PFSK-1 (cell line): Measurements from ENCODE around the gene MRPL55.

Source experiments
- FOXP2 ChIP-seq: optimal IDR thresholded peaks from 2 replicates; pipeline ENCODE3; 2011; ENCODE audit warnings: borderline replicate concordance, control low read depth, inconsistent platforms; ENCODE audit not compliant: insufficient read depth; ENCODE audit errors: extremely low read length, extremely low read depth
- POLR2AphosphoS5 ChIP-seq: IDR thresholded peaks from 2 replicates; pipeline ENCODE4 v1.6.1; 2012; ENCODE audit warnings: low read depth, mild to moderate bottlenecking, control low read depth, low read length, moderate library complexity
- SIN3A ChIP-seq: IDR thresholded peaks from 2 replicates; pipeline ENCODE4 v1.6.1; 2012; ENCODE audit warnings: mild to moderate bottlenecking, low read length, moderate library complexity, borderline replicate concordance; ENCODE audit not compliant: insufficient read depth
- TAF1 ChIP-seq: IDR thresholded peaks from 2 replicates; pipeline ENCODE4 v1.6.1; 2012; ENCODE audit warnings: low read length, control low read depth, borderline replicate concordance; ENCODE audit not compliant: insufficient read depth
- TF ChIP-seq, protein P1 (sequence below), 2 experiments: IDR thresholded peaks; 2 replicates each; pipeline versions ENCODE4 v1.6.1 to v1.8.0; 2011 to 2012; ENCODE audit warnings: low read depth in 2 of 2, low read length in 2 of 2, control low read depth in 1 of 2, inconsistent platforms in 1 of 2, mild to moderate bottlenecking in 1 of 2, moderate library complexity in 1 of 2; ENCODE audit not compliant: insufficient read depth in 1 of 2

MRPL55 gene

DNA sequence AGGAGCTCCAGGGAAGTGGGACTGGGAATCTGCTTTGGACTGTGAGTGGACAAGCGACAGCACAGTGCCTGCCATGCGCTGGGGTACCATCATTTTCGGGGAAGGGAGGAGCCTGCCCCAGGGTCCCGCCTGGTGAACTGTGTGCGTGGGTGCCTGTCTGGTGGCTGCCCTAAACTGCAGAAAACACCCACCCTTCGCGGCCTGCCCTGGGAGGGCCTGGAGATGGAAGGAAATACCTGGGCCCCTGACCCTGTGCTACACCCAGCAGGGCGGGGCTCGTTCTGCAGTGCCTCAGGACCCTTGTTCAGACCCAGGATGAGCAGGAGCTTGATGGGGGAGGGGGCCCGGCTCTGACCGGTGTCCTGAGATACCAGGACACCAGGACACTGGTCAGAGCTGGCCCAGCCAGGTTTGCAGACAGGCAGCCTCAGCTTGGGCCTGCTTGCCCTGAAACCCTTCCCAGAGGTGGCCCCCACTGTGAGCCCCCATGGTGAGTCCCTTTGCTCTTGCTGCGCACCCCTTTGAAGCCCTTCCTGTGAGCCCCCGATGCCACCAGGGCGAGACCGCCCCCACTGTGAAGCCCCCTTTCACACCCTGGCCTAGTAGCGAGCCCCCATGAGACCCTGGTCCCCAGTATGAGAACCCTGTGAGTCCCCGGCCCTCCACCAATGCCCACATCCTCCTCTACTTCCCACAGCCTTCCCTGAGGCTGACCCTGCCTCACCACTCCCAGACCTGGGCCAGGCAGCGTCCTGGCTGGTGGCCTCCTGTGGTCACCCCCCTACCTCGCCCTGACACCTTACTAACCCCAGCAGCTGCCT lies 43.2 kb upstream of the MRPL55 start:
- no peak for TF ChIP-seq FOXP2

DNA sequence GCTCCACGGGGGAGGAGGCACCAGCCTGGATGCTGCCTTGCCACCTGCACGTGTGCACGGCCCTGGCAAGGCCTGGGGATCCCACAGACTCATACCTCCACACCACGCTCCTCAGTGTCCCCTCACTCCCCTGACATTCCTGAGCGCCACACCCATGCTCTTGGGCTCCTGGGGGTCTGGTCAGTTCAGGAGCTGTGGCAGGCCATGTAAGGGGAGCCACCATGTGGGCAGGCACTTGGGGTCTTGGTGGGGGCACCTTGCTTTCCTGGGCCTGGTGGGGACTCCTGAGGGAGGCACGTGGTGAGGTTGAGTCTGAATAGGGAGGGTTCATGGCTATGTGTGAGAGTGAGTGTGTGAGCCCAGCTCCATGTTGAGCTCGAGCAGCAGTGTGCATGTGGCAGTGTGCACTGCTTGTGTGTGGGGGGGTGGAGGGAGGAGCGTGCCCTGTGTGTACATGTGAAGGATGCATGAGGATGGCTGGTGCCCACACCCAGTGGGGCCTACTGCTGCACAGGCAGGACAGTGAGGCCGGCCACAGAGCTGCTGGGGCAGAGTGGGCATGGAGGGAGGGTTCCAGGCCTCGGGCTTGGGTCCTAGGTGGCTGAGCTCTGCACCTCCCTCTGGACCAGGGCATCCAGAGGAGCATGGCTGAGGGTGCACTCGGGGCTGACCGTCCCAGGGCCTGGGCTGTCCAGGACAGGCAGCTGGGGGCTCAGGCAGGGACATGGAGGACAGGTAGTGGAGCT lies 42.3 kb upstream of the MRPL55 start:
- TF ChIP-seq TAF1 (no peak), SIN3A (no peak), POLR2AphosphoS5 (no peak), FOXP2 (no peak)
- TF ChIP-seq, protein P1, sequence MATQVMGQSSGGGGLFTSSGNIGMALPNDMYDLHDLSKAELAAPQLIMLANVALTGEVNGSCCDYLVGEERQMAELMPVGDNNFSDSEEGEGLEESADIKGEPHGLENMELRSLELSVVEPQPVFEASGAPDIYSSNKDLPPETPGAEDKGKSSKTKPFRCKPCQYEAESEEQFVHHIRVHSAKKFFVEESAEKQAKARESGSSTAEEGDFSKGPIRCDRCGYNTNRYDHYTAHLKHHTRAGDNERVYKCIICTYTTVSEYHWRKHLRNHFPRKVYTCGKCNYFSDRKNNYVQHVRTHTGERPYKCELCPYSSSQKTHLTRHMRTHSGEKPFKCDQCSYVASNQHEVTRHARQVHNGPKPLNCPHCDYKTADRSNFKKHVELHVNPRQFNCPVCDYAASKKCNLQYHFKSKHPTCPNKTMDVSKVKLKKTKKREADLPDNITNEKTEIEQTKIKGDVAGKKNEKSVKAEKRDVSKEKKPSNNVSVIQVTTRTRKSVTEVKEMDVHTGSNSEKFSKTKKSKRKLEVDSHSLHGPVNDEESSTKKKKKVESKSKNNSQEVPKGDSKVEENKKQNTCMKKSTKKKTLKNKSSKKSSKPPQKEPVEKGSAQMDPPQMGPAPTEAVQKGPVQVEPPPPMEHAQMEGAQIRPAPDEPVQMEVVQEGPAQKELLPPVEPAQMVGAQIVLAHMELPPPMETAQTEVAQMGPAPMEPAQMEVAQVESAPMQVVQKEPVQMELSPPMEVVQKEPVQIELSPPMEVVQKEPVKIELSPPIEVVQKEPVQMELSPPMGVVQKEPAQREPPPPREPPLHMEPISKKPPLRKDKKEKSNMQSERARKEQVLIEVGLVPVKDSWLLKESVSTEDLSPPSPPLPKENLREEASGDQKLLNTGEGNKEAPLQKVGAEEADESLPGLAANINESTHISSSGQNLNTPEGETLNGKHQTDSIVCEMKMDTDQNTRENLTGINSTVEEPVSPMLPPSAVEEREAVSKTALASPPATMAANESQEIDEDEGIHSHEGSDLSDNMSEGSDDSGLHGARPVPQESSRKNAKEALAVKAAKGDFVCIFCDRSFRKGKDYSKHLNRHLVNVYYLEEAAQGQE (IDR thresholded peaks at IDR 0.05; ENCODE audit: insufficient read depth in 1 of 2, low read depth in 2 of 2, low read length in 2 of 2), result no peak

DNA sequence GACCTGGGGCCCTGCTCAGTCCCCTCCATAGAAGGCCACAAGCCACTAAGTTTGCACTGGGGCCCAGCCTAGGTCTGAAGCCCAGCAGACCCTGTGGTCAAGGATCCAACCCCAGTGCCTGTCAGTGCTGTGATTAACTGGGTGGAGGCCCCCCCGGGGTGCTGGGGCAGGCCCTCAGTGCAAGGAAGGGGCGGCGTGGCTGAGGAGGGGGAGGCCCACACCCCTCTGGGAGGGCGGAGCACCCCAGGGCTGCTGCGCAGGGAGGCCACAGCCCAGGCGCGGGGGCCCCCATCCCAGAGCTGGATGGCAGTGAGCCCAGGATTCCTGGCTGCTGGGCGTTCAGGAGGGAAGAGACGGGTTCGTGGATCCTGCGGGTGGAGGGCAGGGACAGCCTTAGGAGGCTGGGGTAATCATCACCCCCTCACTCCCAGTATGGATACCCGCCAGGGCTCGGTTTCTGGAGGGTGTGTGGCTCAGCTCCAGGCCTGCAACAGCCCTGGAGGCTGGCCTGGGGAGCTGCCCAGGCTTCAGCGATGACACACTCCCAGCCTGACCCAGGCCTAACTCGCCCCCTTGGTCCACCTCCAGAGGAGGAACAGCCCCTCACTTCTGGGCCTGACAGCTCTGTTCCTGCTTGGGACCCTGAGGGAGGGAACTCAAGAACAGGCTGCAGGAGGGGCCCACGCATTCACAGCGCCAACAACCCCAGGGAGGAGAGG lies 41.5 kb upstream of the MRPL55 start:
- TF ChIP-seq FOXP2 (no peak), TAF1 (no peak), SIN3A (no peak), POLR2AphosphoS5 (no peak; the same call in 1 of the 2 replicates)
- TF ChIP-seq, protein P1 (IDR thresholded peaks at IDR 0.05; ENCODE audit: insufficient read depth in 1 of 2, low read depth in 2 of 2, low read length in 2 of 2), result no peak

DNA sequence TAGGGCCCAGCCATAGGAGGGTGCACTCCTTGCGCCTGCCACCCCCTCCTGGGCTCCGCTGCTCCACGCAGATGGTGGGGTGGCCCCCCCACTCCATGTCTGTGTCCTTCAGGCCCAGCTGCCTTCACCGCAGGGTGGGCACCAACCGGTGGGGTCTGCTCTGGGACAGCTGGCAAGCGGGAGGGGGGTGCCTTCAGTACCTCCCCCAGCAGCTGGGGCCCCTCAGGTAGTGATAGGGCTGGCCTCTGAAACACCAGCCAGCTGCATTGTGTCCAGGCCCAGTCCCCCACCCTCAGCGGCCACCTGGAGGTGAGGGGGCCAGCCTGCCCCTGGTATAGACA lies 41.0 kb upstream of the MRPL55 start:
- TF ChIP-seq, protein P1 (IDR thresholded peaks at IDR 0.05; ENCODE audit: insufficient read depth in 1 of 2, low read depth in 2 of 2, low read length in 2 of 2), result no peak
- no peak for TF ChIP-seq SIN3A
- no peak for TF ChIP-seq POLR2AphosphoS5
- TF ChIP-seq FOXP2, result no peak
- TF ChIP-seq TAF1, result no peak

DNA sequence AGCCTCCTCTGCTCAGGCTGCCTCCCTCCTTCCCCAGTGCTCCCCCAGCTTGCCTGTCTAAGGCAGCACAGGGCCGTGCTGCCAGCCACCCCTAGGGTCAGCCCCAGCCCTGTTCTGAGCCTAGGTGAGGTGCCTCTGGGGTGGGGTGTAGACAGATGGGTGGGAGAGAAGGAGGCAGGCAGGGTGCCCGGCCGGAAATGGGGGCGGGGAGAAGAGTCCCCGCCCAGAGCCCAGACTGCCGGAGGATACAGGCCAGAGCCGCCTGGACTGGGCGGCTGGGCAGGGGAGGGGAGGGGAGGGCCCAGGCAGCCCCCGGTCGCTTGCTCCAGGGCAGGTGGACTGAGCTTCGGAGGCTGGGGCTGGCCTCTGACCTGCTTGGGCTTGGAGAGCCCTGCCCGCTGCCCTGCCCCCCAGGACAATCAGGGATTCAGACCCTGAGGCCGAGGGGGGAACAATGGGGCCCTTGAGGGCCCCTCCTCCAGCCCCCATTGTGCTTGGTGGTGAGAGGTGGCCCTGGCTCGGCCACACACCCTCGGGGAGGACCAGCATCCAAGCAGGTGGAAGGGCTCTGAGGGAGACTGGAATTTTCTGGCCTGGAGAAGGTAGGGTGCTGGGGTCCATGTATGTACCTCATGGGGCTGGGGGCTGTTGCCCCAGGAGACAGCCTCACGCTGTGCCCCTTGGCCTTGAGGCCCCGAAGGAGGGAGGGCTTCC lies 40.5 kb upstream of the MRPL55 start, which contains the start of gene GJC2:
Gene GJC2 (plus strand): TSS at position 525 of the 714 bp plus-strand sequence. CDS start 7,829 bp downstream, outside the sequence.
- TF ChIP-seq TAF1, result no peak
- no peak for TF ChIP-seq SIN3A
